OCI-LY7 (cell line): ENCODE results near the gene SYTL5.

ENCODE experiments used
- EZH2phosphoT487 ChIP-seq: fragments of 200-600 bp; sonication (generic); IDR thresholded peaks from 2 replicates; pipeline ENCODE4 v1.6.1; 2018; ENCODE audit warnings: low read depth, borderline replicate concordance, mild to moderate bottlenecking, mixed run types, antibody characterized with exemption, low read length, moderate library complexity, mixed read lengths
- TF ChIP-seq, protein P1 (sequence below): fragments of 200-600 bp; sonication (generic); conservative IDR thresholded peaks from 2 replicates; pipeline ENCODE4 v1.5.1; 2014; ENCODE audit warnings: mild to moderate bottlenecking, antibody characterized with exemption, low read length, moderate library complexity, mixed read lengths

DNA sequence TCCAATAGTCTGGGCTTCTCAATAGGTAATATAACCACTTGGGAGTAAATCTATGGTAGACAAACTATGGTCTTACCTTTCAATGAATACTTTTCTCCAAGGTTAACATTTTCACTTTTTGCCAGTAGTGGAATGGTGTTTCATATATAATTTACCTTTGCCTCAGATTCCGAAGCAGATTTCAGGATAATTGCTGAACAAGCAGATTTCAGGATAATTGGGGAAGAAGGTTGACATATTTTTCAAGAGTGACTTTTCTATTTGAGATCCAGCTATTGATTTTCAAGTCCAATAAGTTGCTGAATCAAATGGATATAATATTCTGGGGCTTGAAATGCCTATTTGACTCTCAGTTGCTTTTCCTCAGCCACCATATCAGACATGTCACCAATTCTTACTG lies 63.6 kb downstream of the SYTL5 start:
- TF ChIP-seq, protein P1, sequence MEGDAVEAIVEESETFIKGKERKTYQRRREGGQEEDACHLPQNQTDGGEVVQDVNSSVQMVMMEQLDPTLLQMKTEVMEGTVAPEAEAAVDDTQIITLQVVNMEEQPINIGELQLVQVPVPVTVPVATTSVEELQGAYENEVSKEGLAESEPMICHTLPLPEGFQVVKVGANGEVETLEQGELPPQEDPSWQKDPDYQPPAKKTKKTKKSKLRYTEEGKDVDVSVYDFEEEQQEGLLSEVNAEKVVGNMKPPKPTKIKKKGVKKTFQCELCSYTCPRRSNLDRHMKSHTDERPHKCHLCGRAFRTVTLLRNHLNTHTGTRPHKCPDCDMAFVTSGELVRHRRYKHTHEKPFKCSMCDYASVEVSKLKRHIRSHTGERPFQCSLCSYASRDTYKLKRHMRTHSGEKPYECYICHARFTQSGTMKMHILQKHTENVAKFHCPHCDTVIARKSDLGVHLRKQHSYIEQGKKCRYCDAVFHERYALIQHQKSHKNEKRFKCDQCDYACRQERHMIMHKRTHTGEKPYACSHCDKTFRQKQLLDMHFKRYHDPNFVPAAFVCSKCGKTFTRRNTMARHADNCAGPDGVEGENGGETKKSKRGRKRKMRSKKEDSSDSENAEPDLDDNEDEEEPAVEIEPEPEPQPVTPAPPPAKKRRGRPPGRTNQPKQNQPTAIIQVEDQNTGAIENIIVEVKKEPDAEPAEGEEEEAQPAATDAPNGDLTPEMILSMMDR, result no peak
- TF ChIP-seq EZH2phosphoT487, result no peak
